Right ventricle myocardium inferior (tissue), 1 donor: ENCODE results near the gene TNNI2. TPM values are rescaled to one million over a fixed set of nuclear protein-coding genes. Genes with fewer than 3 reads are reported as not detected.
A peak's percentile ranks its signal among the peaks of the same experiment; 100 is the strongest.

Source experiments
- ATAC-seq: fragments of 200-7000 bp; cut with Tn5 transposase; one replicate; pipeline ENCODE4 v1.9.1; 2020; ENCODE audit warnings: mild to moderate bottlenecking, moderate library complexity
- DNase-seq: peaks from one replicate; pipeline ENCODE4 v3.0.0; 2021; ENCODE audit errors: missing footprints
- intact Hi-C: fragments of 100-400 bp; cut with DNase I; formaldehyde crosslinking; loops from one replicate; pipeline ENCODE4 v1.11.0; 2022
- total RNA-seq: library from RNA; stranded (reverse); fragmentation: NEBNext Ultra II Directional; extraction: Animal tissue kit (Norgen Biotek cat#: 25700); gene quantifications from one replicate; pipeline ENCODE4 v1.2.1, GENCODE V29; 2021
- donor health status: DM: no; HTN: yes; CAD: no; lungs with severe emphysema.

Gene TNNI2
- total RNA-seq, 1 donor from 2014 or later, result 0.35 TPM

- no peak for DNase-seq
- no peak for ATAC-seq
- intact Hi-C loops, result no loop called here
Measured at GRCh38 chr11:1819074-1819473, 19.7 kb upstream of the TNNI2 start.

DNA sequence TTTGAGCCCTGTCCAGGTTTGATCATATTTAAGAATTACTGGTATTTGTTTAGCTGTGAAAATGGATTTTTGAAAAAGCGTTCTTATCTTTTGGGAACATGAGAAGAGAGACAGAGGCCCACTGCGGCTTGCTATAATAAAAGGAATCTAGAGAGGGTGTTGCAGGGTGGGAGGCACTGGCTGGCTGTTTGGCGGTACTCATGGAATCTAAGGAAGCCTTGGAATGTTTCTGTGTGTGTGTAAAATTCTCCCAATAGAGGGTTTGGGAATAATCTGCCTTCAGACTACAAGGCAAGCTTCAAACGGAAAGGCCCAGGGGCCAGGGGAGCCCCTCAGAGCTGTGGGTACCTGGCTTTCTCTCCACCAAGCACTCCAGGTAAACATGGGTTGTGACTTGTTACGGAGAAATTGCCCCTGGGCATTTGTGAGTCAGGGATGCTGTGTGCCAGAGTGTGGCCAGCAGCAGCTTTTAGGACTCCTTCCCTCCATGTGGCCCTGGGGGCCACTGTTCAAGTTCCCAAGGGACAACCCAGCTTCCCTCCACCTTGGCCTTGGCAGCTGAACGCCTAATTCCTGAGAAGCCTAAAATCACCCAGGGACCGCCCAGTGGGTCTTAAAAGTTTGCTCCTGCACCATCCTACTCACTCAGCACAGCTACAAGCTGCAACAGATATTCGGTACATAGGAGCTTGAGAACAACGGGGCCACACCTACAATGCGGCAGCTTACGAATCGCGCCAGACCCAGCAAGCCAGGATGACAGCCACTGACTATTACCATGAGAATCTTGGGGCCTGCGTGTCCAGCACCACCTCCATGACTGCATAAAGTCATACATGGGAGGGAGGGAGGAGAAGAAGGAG lies 18.1 kb upstream of the TNNI2 start:
- intact Hi-C loops, result no loop called here
- ATAC-seq (no peak), DNase-seq (no peak)

DNA sequence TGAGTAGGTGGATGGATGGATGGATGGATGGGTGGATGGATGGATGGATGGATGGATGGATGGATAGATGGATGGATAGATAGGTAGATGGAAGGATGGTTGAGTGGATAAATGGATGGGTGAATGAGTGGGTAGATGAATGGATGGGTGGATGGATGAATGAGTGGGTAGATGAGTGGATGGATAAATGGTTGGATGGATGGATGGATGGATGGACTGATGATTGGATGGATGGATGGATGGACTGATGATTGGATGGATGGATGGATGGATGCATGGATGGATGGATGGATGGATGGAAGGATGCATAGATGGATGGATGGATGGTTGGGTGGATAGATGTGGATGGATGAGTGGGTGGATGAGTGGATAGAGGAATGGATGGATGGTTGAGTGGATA lies 17.2 kb upstream of the TNNI2 start:
- ATAC-seq, result no peak
- intact Hi-C loops, result no loop called here
- no peak for DNase-seq

DNA sequence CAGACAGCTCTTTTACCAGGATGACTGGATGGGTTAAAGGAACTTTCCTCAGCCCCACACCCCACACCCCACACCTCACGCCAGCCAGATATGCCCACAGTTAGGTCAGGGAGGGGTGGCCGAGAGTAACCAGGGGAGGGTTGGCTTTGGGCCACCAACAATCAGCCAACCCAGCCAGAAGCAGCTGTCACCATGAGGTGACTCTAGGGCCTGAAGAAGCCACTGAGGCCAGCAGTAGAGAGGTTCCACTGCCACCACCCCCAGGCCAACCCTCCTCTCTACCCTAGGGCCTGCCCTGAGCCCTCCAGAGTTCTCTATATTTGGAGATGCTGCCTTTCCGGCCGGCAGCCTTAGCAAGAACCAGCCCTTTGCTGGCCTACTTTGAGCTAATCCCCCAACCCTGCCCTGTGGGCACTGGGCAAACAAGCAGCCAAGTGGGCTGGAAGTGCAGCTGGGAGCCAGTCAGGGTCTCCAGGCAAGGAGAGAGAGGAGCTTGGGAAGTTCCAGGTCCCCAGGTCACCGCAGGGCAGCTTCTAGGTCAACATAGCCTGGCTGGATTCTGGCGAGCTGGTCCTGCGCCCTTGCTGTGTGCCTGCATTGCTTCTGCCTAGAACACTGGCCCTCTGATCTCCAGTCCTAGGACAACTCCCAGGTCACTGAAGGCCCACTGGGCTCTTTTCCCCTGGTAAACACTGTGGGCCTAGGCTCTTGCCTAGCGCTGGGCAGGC lies 16.0 kb upstream of the TNNI2 start:
- DNase-seq (no peak), ATAC-seq (no peak)
- intact Hi-C loops, result no loop called here

GRCh38 chr11:1823376-1824220 lies 15.2 kb upstream of the TNNI2 start:
- intact Hi-C loops, result no loop called here
- no peak for ATAC-seq
- DNase-seq, result no peak

- no peak for DNase-seq
- intact Hi-C loops, result no loop called here
- no peak for ATAC-seq
Measured at GRCh38 chr11:1824221-1825038, 14.4 kb upstream of the TNNI2 start.

- ATAC-seq (peak; percentile 39), DNase-seq (peak; percentile 81)
- intact Hi-C loops, result no loop called here
Measured at GRCh38 chr11:1825039-1825740, 13.6 kb upstream of the TNNI2 start.

DNA sequence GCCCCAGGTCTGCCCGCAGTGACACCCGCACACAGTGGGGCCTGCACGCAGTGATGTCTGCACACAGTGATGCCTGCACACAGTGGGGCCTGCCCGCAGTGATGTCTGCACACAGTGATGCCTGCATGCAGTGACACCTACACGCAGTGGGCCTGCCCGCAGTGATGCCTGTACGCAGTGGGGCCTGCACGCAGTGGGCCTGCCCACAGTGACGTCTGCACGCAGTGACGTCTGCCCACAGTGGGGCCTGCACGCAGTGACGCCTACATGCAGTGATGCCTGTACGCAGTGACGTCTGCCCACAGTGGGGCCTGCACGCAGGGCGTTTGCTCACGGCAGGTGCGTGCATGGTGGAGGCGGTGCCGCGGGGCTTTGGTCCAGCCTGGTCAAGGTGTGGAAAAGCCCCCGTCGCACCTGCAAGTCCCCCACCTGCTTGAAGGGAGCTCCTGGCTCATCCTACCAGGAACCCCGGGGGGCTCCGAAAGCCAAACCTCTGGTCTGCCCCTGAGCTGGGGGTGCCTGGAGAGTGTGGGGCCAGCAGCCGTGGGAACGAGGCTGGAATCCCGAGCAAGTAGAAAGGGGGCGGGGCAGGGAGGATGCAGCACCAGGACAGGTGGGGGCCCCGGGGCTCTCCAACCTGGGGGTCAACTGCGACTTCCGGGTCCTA lies 12.9 kb upstream of the TNNI2 start:
- intact Hi-C loops, result no loop called here
- DNase-seq (no peak), ATAC-seq (no peak)

GRCh38 chr11:1826552-1827094 lies 12.2 kb upstream of the TNNI2 start:
- intact Hi-C loops, result no loop called here
- ATAC-seq (no peak), DNase-seq (no peak)

DNA sequence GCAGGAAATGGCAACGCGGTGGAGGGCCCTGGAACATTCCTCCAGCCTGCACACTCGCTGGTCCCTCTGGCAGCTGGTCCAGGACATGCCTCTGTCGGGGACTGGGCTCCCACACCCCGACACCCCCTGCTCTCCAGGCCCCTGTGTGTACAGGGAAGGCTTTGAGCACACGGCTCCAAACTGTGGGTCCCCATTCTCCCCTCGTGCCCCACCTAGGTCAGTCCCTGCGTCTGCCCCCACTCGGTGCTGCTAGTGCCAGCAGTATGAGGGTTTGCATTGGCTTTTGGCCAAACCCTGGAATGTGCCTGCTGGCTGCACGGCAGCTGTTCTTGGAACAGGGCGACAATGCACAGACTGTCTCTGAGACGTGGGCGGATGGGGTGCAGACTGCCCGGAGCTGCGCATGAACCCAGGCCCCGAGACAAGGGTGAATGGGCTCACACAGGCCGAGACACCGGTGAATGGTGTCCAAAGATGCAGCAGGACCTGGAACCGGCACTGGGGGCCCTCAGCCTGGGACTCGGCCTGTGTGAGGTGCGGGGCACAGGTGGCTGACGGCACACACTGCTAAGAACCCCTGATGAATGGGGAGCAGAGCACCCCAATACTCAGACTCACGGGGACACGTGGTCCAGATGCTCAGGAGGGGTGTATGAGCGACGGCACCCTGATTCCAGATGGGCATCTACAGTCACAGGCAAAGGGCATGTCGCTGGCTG lies 11.5 kb upstream of the TNNI2 start:
- ATAC-seq, result peak; percentile 67
- DNase-seq, result no peak
- intact Hi-C loops, result no loop called here

DNA sequence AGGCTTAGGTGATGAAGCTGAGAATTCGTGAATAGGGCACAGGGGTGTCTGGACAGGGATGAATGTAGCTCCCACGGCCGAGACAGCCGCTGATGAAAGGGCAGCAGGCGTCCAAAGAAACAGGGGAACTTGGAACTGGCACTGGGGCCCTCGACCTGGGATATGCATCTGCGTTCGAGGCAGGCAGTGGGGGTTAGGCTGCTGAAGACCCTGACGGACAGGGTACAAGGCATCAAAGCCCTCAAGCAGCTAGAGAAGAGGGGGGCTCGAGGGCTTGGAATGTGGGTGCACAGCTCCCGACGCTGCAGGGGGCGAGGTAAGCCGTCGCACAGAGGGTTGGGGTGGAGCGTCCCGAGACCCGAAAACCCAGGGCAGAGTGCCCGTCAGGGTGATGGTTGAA lies 10.8 kb upstream of the TNNI2 start:
- ATAC-seq (no peak), DNase-seq (no peak)
- intact Hi-C loops, result no loop called here

DNA sequence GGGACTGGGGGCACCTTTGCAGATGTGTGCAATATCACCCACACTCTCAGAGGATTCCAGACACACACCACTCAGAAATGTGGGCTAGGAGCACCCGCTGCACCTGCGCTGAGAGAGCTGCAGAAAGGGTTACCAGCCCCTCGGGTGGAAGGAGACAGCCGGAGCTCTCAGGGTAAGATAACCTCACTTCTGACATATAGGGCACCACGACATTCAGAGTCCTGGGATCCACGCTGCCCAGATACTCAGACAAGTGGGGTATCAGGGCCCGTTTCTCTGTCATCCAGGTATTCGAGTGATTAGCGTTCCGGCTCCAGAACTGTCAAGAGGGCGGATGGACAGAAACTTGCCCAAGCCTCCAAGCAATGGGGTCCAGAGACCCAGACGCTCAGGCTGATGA lies 10.2 kb upstream of the TNNI2 start:
- ATAC-seq (no peak), DNase-seq (no peak)
- intact Hi-C loops, result no loop called here

- ATAC-seq (no peak), DNase-seq (peak; percentile 34)
- intact Hi-C loops, result no loop called here
Measured at GRCh38 chr11:1829039-1829820, 9.6 kb upstream of the TNNI2 start.

- ATAC-seq (no peak), DNase-seq (peak; percentile 49)
- intact Hi-C loops, result no loop called here
Measured at GRCh38 chr11:1830004-1830321, 8.8 kb upstream of the TNNI2 start.

- intact Hi-C loops, result no loop called here
- ATAC-seq, result no peak
- peak; percentile 53 for DNase-seq
Measured at GRCh38 chr11:1830322-1831223, 8.2 kb upstream of the TNNI2 start.
